Skin of body (tissue), 2 donors: Measurements from ENCODE around the gene KLHDC9. TPM values are rescaled to one million over a fixed set of nuclear protein-coding genes. Genes with fewer than 3 reads are reported as not detected.
"Not testable (repeated sequence)": the region's sequence is repeated elsewhere in the genome, so short reads cannot be mapped to it uniquely, and the experiment has no call there.

Source experiments
- DNase-seq: peaks from one replicate; lab custom pipeline; 2025; lab: John Stamatoyannopoulos, UW
- total RNA-seq: library from RNA; depleted of rRNA; stranded (reverse); fragments of >200 nt; gene quantifications from one replicate; pipeline ENCODE4 v1.2.3, GENCODE V29; 2014

Gene KLHDC9, protein sequence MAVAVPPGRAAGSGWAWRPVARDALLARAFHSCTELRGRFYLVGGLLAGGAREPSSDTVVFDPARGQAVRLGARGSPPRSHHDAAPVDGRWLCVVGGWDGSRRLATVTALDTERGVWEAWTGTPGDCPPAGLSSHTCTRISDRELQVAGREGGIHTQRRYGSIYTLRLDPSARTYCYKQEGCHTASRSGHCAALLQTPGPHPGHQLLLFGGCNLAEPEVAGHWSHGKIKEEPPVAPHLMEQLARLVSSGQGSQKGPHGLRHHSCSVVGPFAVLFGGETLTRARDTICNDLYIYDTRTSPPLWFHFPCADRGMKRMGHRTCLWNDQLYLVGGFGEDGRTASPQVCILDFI
- total RNA-seq, result not detected

DNA sequence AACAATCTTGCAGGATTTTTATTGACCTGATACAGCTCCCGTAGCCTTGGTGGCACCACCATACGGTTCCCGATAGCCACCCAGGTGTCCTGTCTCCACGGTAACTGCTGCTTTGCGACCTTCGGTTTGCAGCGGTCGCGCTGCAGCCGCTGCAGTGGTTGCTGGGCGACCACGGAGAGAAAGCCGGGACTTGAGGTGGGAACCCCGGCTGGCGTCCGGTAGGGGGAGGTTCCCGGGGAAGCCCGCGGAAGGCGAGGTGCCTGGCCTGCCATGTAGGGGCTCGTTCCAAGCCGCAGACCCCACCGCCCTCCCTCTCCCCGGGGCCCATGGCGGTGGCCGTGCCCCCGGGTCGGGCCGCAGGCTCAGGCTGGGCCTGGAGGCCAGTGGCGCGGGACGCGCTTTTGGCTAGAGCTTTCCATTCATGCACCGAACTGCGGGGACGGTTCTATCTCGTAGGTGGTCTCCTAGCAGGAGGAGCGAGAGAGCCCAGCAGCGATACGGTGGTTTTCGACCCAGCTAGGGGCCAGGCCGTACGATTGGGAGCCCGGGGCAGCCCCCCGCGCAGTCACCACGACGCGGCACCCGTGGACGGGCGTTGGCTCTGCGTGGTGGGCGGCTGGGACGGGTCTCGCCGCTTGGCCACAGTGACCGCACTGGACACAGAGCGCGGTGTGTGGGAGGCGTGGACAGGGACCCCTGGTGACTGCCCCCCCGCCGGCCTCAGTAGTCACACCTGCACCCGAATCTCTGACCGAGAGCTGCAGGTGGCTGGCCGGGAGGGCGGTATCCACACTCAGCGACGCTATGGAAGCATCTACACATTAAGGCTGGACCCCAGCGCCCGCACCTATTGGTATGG is at the start of gene KLHDC9:
Gene KLHDC9 (plus strand): TSS at position 152 of the 859 bp plus-strand sequence. CDS start 175 bp downstream, at position 327.
- DNase-seq, result peak; percentile 16

DNA sequence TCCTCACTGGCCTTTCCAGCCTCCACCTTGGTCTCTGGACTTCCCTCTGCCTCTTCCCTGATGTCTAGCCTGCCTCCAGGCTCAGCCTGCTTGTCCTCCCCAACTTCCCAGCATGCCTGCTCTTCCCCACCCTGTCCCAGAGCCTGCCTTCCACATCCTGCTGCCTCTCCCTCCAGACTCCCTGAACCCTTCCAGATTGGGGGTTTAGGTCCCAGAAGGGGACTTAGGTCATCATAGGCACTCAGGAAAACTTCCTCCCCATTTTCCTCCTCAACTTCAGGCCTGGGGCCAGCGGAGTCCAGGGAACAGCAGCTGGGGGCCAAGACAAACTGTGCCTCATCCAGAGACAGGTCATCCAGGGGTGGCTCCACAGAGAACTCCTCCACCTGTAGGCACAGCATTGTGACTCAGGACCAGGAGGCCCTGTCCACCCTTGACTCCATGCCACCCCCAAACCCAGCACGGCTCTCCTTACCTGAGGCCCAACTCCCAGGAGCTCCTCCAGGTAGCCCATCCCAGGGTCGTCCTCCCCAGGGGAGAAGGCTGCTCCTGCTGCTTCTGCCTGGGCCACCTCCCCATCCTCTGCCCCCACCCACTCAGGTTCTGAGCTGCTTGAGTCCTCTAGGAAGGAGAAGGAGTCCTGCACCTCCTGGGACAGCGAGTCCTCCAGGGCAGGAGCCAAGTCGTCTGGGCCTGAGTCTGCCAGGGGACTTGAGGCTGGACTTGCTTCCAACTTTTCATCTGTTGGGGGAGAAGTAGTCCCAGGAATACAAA is 49.0 kb upstream of the KLHDC9 start:
- no peak for DNase-seq

DNA sequence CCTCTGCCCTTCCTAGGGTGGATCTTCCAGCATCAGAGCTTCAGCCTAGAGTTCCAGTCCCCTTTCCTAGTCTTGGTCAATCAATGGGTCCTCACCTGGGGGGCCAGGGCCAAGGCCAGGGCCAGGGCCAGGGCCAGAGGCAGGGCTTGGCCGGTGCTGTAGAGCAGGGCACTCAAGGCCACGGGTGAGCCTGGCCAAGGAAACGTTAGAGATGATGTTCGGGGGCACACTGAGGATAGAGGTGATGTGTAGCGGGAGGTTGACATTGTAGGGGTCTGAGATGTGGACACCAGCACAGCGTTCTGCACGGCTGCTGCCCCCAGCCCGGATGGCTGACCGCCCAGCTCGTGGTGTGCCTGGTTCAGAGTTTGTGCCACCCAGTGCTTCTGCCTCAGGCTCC is 46.9 kb upstream of the KLHDC9 start:
- no peak for DNase-seq

DNA sequence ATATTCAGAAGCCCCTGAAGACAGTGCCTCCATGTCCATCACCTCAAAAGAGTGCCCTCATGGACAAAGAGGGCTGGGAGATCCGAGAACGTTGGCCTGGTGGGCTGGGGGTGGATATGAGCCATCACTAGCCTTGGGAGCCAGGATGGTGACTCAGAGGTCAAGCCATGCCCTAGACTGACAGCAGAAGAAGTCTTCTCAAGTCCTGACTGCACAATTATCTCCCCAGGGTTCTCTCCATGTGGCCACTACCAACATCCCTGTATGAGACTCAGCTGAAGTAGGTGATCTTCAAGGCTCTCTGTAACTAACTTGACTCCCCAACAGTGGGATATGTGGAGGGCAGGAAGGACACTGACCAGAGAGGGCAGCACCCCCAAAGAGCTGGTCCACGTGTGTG is 45.3 kb upstream of the KLHDC9 start:
- no peak for DNase-seq

DNA sequence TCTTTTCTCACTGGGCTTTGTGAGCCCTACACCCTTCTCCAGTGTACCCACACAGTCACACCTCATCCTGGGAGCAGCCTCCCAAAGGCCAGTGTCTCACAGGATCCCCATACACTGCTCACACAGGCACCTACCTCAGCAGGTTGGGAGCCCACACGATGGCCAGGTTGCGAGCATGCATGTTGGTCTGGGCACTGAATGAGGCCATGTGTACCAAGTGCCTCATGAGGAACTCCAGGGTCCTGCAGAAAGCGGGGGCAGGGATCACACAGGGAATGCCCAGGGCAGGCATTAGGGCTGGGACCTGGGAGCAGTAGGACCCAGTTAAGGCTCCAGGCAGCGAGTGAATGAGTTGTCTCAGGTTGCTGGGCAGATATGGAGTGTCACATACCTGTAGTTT is 43.9 kb upstream of the KLHDC9 start:
- no peak for DNase-seq

DNA sequence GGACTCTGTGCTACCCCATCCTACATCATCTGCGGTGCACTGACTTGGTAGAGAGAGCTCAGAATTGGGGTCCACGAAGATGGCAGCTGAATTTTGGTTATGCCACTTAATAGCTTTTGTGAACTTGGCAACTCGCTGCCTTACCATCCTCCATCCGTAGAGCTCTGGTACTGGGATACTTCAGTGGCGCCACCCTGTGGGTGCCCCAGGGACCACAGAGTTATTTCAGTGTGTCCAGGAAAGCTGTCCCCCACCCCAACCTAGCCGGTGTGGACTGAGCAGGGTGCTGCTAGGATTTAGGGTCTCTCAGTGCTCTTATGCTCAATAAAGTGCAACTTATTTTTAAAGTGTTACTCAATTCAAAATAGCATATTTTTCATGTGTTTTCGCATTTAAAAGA is 43.4 kb upstream of the KLHDC9 start:
- DNase-seq, result no peak

DNA sequence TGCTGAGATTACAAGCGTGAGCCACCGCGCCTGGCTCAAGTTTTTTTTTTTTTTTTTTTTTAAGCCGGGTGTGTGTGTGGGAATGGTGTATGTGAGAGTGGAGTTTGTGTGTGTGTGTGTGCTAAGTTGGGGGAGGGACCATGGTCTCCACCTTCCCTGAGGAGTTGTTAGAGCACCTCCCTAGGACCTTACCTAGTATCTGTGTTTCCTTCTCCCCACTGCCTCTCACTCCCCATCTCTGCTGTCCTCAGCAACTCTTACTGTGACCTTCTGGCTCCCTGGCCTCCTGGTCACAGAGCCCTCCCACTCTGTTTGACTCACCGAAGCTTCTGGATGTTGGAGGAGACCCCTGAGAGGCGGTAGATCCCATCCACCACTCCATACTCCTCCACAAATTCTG is 38.9 kb upstream of the KLHDC9 start:
- DNase-seq, result no peak

DNA sequence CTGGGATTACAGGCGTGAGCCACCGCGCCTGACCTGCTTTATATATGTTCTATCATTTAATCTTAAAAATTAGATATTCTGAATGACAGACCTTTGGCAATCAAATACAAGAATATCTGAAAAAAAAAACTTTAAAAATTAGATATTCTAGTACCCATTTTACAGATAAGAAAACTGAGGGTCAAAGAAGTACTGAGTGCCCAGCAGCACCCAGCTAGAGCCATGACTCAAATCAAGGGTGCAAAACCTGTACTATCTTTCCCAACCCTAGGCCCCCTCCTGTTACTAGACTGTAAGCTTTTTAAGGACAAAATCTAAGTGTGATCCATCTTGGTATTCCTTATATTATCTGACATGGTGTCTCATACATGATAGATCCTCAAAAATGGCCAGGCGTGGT is 36.7 kb upstream of the KLHDC9 start:
- no peak for DNase-seq

DNA sequence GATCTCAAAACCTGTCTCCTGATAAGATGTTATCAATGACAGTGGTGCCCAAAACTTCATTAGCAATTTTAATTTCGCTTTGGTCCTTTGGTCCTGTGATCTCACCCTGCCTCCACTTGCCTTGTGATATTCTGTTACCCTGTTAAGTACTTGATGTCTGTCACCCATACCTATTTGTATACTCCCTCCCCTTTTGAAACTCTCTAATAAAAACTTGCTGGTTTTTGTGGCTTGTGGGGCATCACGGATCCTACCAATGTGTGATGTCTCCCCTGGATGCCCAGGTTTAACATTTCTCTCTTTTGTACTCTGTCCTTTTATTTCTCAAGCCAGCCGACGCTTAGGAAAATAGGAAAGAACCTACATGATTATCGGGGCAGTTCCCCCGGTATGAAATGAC is 34.2 kb upstream of the KLHDC9 start:
- DNase-seq, result not testable (repeated sequence)

DNA sequence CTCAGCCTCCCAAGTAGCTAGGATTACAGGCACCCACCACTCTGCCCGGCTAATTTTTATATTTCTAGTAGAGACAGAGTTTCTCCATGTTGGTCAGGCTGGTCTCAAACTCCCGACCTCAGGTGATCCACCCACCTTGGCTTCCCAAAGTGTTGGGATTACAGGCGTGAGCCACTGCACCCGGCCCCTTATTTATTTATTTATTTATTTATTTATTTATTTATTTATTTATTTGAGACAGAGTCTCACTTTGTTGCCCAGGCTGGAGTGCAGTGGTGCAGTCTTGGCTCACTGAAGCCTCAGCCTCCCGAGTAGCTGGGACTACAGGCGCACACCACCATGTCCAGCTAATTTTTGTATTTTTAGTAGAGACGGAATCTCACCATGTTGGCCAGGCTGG is 32.5 kb upstream of the KLHDC9 start:
- not testable (repeated sequence) for DNase-seq

DNA sequence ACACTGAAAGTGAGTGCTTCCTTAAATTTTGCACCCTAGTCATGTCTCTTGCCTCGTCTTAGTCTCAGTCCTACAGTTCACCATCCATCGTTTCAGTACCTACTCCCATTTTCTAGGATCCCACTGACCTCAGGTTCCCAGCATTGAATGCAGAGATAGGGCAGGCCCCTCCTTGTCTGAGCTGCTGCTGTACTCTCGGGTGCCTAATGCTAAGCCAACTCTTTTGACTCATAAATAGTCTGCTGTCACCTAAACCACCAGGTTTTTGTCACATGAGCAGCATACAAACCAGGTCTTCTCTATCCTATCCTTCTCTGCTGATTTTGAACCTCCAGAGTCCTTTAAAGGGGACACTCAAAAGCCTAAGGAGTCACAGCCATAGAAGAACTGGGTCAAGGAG is 31.5 kb upstream of the KLHDC9 start:
- DNase-seq, result no peak

DNA sequence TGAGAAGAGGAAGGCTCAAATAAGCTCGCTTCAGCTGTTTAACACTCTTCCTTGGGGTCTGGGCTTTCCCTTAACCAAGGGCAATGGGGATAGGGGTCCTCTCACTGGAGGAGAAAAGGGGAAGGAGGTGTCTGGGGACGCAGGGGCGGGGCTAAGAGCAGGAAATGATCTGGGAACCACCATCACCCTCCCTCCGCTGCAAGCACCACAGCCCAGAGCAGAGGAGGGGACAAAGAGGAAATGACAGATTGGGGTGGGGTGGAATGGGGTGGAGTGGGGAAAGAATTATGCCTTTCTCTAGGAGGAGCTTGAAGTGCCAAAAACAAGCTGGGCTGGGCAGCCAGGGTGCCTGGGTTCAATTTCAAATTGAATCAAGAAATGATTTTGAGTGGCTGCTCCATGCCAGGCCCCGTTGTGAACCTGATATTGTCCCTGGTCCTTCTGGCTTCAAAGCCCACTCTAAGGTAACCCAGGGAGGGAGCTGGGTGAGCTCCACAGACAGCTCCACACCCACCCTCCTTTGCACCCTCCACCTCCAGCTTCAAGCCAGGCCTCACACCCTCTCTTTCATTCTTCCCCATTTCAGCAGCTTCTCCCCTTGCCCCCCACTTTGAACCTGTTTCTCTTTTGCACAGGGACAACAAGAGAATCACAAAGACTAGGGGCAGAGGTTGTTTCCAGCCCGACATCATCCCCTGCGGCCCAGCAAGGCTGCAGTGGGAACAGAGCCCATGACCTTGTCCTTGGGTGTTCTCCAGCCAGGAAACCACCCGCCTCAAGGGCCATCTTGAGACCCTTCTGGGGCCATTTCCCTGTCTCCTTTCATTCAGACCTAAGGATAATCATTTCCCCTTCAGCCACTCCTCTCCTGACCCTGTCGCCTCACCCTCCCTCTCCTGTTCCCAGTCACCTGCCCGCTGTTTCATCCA is 29.6 kb upstream of the KLHDC9 start:
- no peak for DNase-seq

DNA sequence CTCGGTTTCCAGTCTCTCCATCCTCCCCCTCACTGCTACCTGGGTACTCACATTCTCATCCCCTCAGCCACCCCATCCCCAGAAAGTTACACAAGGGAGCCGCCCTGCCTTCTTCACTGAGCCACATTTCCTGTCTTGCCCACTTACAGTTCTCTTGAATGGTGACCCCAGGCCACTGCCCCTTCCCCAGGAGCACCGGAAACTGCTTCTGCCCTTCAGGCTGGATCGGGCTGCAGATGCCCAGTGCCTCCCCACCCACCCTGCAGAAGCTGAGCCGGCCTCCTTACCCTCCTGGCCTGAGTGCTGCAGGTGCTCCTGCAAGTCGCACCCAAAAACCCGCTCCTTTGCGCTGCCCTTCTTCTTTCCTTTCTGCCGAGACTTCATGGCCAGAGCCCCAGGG is 28.9 kb upstream of the KLHDC9 start:
- DNase-seq, result no peak

DNA sequence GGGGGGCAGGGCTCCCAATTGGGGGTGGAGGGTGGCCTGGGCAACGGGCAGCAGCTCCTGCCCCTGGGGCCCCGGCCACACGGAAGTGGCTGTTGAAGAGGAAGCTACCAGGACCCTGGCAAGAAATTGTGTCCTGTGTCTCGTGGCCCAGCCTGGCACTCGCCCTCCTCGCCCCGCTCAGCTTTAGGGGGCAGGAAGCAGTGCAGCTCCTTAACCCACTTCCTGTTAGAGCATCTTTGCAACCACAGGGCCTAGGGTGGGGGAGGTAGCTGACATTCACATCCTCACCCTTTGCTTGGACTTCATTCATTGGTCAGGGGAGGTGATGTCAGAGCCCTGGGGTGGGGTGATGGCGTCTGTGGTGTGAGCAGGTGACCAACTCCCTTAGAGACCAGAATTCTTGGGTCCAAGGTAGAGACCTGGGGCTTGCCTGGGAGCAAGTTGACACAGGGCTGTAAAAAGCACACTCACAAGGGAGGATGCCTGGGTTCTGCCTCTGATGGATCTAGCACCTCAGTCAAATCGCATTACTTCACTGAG is 28.4 kb upstream of the KLHDC9 start, which contains the start of gene ARHGAP30:
Gene ARHGAP30 (minus strand): TSS at position 161 of the 540 bp plus-strand sequence. CDS start 267 bp downstream, outside the sequence.
- DNase-seq, result no peak

DNA sequence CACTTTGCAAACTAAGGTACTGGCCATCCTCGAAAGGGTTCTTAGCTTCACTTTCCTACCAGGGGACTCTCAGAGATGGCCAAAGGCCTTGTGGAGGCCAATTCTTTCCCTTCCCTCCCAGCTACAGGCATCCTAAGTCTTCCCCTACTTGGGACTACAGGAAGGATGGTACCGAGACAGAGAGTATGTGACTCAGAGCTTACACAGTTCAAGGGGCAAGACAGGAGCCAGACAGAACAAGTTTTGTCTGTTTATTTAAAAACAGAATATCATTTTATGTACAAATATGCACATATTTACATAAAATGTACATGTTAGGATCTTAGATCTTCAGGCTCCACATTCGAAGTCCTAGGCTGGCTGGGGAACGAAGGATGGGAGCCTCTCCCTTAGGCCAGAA is 27.4 kb upstream of the KLHDC9 start:
- no peak for DNase-seq

DNA sequence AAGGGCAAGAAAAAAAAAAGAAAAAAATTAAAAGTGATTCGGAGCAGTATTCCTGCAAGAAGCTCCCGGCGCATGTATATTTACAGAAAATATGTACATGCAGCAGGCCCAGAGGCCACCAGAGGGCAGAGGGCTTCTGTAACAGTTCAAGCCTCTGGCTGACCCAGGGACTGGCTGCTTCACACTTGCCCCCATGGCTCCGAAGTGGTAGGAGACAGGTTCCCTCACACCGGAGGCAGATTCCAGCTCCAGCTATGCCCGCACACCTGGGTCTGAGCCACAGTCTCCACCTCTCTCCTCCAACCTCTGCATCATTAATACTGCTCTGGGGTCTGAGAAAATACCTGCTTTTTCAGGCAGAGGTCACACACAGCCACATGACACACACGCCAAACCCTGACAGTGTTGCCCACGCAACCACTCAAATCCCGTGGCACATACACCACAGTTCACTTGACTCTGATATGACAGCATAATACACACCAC is 26.2 kb upstream of the KLHDC9 start:
- no peak for DNase-seq

DNA sequence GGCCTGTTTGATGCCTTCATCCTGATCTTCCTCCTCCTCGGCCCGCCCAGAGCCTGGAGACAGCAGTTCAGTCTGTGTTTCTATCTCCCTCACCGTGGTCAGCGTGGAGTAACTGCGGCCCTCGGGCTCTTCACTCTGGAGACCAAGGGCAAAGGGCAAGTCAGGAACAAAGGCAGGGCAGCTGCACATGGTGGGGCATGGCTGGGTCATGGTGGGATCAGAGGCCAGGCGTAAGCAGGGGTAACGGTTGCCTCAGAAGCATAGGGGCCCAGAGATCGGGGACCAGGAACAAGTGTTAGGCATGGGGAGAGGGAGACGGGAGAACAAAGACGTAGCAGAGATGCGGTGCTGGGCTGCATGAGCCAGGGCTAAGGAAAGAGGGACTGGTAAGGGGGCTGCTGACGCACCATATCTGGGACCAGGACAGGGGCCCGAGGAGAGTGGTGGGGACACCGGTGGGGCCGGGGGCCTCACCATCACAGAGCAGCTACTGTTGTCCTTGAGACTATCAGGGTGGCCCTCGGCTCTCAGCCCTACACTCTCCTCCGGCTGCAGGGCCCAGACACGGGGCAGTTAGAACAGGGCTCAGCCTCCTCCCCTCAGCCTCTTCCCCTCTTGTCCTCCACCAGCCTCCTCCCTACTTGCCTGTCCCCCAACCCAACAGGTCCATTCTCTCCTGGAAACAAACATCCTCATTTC is 25.3 kb upstream of the KLHDC9 start:
- no peak for DNase-seq

DNA sequence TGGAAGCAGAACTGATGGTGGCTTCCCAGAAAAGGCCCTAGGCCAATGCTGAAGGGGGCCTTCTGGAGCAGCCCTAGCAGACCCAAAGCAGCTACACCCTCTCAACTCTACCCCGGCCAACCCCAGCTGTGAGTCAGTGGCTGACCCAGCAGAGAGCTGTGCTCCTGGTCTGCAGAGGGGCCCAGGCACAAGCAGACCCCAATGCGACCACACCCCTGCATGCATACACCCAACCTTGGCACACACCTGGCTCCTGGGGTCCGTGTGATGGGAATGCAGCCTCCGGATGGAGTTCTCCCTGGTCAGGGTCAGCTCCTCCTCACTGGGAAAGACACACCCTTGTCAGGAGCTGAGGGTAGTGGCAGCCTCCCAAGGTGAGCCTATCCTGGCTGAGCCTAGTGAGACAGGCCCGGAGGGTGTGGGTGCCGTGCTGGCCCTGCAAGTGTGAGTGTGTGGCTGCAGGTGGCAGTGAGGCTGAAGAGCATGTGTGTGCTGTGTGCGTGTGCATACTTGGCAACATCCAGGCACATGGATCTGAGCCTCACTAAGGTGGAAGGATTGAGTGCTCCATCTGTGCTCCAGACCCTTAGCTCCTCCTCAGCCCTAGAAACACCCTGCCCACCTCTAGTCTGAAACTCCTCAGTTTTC is 24.6 kb upstream of the KLHDC9 start:
- no peak for DNase-seq
